OCI-LY1 (cell line): ENCODE measurements around the gene MLLT6.

Experiments
- EZH2 ChIP-seq: fragments of 200-600 bp; sonication (generic), shearing (Covaris generic); IDR thresholded peaks from 2 replicates; pipeline ENCODE4 v1.8.0; 2017; ENCODE audit warnings: borderline replicate concordance, mixed run types, mild to moderate bottlenecking, antibody characterized with exemption, low read length, moderate library complexity, mixed read lengths
- TF ChIP-seq, protein P1 (sequence below): fragments of 200-600 bp; sonication (generic), shearing (Covaris generic); IDR thresholded peaks from 2 replicates; pipeline ENCODE4 v1.5.1; 2017; ENCODE audit warnings: mild to moderate bottlenecking, antibody characterized with exemption, low read length, moderate library complexity, mixed read lengths

DNA sequence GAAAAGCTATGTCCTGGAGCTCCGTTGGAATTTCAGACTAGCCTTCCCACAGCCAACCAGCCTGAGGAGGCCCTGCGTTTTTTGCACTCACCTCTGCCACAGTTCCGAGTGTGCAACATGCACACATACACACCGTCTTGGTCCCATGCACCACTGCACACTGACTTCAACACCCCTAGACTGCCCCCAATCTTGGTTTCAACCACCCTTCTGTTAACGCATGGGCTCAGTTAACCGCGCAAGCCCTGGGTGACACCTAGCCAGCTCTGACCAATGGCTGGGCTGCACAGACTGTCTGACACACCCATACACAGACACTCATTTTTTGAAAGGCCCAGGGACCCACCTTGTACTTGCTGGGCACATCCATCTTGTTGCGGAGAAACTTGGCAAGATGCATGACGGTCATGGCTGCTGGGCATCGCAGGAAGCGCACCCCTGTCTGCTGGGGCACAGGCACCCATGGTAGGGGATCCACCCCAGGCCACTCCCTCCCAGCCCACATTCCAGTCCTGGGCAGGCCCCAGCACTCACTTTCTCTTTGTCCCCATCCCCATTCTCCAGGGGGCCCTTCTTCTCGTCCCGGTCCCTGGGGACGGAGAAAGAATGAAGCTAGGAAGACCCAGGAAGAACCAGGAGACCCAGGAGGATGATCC lies 33.1 kb downstream of the MLLT6 start:
- TF ChIP-seq, protein P1, sequence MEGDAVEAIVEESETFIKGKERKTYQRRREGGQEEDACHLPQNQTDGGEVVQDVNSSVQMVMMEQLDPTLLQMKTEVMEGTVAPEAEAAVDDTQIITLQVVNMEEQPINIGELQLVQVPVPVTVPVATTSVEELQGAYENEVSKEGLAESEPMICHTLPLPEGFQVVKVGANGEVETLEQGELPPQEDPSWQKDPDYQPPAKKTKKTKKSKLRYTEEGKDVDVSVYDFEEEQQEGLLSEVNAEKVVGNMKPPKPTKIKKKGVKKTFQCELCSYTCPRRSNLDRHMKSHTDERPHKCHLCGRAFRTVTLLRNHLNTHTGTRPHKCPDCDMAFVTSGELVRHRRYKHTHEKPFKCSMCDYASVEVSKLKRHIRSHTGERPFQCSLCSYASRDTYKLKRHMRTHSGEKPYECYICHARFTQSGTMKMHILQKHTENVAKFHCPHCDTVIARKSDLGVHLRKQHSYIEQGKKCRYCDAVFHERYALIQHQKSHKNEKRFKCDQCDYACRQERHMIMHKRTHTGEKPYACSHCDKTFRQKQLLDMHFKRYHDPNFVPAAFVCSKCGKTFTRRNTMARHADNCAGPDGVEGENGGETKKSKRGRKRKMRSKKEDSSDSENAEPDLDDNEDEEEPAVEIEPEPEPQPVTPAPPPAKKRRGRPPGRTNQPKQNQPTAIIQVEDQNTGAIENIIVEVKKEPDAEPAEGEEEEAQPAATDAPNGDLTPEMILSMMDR = no peak
- TF ChIP-seq EZH2 = no peak
